ENCODE measurements around the gene SYTL2.
"Not testable (repeated sequence)": the region's sequence is repeated elsewhere in the genome, so short reads cannot be mapped to it uniquely, and the experiment has no call there.

SYTL2 gene

DNA sequence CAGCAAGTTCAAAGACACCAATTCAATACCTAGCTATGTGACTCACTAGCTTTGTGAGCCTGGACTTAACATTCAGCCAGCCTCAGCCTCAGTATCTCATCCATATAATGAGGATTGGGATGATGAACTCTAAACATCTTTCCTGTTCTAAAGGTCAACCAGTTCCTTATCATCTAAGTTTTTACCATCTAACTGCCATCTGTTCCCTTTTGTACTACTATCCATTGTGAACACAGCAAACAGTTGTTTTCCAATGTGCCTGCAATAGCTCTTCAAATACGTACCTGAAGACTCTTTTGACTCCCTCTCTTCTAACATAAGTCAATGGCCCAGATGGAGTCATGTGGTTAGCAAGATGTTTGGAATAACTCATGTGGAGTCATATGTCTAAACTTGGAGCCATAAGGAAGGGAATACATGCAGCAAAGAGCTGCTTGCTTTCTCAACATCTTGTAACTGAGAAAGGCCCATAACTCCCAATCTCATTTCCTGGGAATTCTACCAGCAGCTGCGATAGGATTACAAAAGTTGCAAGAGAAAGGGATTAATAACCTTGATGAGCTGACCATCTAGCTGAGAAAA lies 19.4 kb downstream of the SYTL2 start:
- no peak overlapping the region for H3K4me3 Mint-ChIP-seq
- no peak overlapping the region for H3K27ac Mint-ChIP-seq
- no peak for DNase-seq
- no peaks in the 10 kb centered on the region for H3K9me3 Mint-ChIP-seq
- no peaks in the 10 kb centered on the region for H3K36me3 Mint-ChIP-seq (ENCODE audit: low read depth)
- no peaks in the 10 kb centered on the region for H3K27me3 Mint-ChIP-seq
- peaks cover 46% of the 10 kb centered on the region for H3K4me1 Mint-ChIP-seq (ENCODE audit: low read depth)

- H3K36me3 Mint-ChIP-seq (ENCODE audit: low read depth) = no peaks in the 10 kb centered on the region
- H3K4me1 Mint-ChIP-seq (ENCODE audit: low read depth) = peaks cover 48% of the 10 kb centered on the region
- peak overlapping the region; percentile 30 for H3K27ac Mint-ChIP-seq
- no peaks in the 10 kb centered on the region for H3K27me3 Mint-ChIP-seq
- no peak overlapping the region for H3K4me3 Mint-ChIP-seq
- DNase-seq = no peak
- no peaks in the 10 kb centered on the region for H3K9me3 Mint-ChIP-seq
Observed at GRCh38 chr11:85787809-85788760, 22.9 kb downstream of the SYTL2 start.

GRCh38 chr11:85787168-85787567 lies 23.8 kb downstream of the SYTL2 start:
- no peak for DNase-seq
- peaks cover 5% of the 10 kb centered on the region for H3K36me3 Mint-ChIP-seq (ENCODE audit: low read depth)
- H3K4me3 Mint-ChIP-seq = no peak overlapping the region
- peaks cover 5% of the 10 kb centered on the region for H3K9me3 Mint-ChIP-seq
- no peaks in the 10 kb centered on the region for H3K27me3 Mint-ChIP-seq
- H3K4me1 Mint-ChIP-seq (ENCODE audit: low read depth) = peaks cover 55% of the 10 kb centered on the region
- peak overlapping the region; percentile 47 for H3K27ac Mint-ChIP-seq

DNA sequence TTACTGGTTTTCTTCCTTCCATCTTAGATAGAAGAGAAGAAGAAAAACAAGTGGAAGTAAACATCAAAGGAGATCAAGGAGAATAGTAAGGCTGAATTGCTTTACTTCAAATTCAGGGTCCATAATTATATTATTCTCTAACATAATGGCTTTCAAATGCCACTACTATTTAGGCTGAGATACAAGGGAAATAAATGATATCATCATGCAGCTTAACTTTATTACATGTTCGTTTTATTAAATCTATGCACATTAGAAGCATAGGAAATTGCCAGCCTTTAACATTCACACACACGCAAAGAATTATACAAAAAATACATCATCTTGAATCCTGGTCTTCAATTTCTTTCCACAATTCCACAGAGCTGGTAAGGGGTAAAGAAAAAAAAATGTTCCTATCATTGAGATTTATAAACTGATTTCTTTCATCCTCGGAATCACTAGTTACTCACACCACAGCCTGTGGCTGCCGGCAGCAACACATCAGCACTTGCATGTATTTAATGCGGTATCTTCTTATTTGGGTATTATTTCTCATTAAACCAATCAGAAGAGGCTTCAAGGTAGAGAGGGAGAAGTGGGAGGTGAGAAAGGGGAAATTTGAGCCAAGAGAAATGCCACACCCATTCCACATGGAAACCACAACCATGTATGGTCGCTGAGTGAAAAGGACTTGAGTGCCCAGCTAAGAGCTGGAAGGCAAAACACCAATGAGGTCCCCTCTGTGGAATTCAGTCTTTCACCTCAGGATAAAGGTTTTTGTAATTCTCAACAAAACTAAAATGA lies 26.3 kb downstream of the SYTL2 start:
- DNase-seq = no peak
- Mint-ChIP-seq H3K4me3 (no peak overlapping the region), H3K36me3 (ENCODE audit: low read depth) (peaks cover 5% of the 10 kb centered on the region), H3K27me3 (no peaks in the 10 kb centered on the region), H3K9me3 (peaks cover 5% of the 10 kb centered on the region), H3K27ac (no peak overlapping the region), H3K4me1 (ENCODE audit: low read depth) (peaks cover 64% of the 10 kb centered on the region)

DNA sequence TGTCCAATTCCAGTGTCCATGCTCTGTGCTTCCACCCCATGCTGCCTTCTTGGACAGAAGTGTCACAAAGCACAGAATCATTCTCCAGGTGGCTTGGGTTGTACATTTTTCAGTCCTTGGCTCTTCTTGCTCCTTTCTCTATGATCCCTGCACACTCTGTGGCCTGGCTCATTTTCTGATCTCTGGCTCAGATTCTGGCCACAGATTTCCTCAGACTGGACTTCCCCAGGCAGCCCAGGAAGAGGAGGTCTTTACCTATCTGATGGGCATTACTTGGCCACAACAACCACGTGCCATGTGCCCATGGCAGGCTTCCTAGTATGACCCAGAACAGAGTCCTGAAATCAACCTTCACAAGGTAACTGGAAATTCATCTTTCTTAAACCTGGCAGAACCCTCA lies 27.2 kb downstream of the SYTL2 start:
- Mint-ChIP-seq H3K27me3 (no peaks in the 10 kb centered on the region), H3K4me3 (no peak overlapping the region), H3K36me3 (ENCODE audit: low read depth) (peaks cover 5% of the 10 kb centered on the region), H3K4me1 (ENCODE audit: low read depth) (peaks cover 67% of the 10 kb centered on the region), H3K9me3 (peaks cover 5% of the 10 kb centered on the region), H3K27ac (no peak overlapping the region)
- DNase-seq = no peak

GRCh38 chr11:85780780-85781517 lies 30.0 kb downstream of the SYTL2 start:
- peak overlapping the region; percentile 94 for H3K27ac Mint-ChIP-seq
- H3K27me3 Mint-ChIP-seq; H3K36me3 Mint-ChIP-seq (ENCODE audit: low read depth); DNase-seq; H3K9me3 Mint-ChIP-seq: not testable (repeated sequence)
- H3K4me3 Mint-ChIP-seq = peak overlapping the region; percentile 3
- H3K4me1 Mint-ChIP-seq (ENCODE audit: low read depth) = peaks cover 61% of the 10 kb centered on the region

DNA sequence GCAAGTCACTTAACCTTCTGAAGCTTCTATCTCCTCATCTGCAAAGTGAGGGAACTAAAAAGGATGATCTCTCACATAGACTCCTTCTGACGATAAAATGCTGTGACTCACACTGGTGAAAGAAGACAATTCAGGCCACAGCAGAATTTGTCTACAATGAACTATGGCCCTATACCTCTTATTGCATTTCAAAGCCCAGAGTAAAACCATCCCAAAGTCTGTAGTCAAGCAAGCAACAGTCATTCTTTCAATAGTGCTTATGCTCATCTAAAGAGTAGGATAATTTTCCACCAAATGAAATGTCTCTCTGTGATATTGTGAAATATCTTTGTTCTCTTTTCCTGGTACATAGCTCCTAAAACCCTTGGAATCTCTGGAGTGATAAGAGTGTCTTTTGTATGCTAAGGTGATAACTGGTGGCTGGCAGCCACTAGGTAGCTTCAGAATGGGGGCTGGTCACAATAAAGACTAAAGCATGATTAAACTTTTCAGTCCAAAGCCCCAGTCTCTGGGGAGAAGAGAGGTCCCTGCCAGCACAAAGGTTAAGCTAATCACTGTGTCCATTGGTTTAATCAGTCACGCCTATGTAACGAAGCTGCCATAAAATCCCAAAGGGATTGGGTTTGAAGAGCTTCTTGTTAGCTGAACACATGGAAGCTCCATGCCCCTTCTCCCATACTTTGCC lies 30.8 kb downstream of the SYTL2 start:
- H3K4me1 Mint-ChIP-seq (ENCODE audit: low read depth) = peaks cover 58% of the 10 kb centered on the region
- DNase-seq = no peak
- peaks cover 6% of the 10 kb centered on the region for H3K36me3 Mint-ChIP-seq (ENCODE audit: low read depth)

DNA sequence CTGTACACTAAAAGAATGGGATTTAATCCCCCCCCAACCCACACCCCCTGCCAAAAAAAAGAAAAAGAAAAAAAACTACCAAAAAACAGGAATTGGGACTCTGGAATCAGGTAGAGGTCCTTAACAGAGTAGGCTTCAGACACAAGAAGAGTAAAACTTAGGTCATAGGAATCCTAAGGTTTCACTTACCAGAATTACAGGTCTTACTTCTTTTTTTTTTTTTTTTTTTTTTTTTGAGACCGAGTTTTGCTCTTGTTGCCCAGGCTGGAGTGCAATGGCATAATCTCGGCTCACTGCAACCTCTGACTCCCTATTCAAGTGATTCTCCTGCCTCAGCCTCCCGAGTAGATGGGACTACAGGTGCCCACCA lies 33.4 kb downstream of the SYTL2 start:
- not testable (repeated sequence) for H3K27me3 Mint-ChIP-seq; H3K9me3 Mint-ChIP-seq; DNase-seq; H3K27ac Mint-ChIP-seq; H3K4me3 Mint-ChIP-seq; H3K36me3 Mint-ChIP-seq (ENCODE audit: low read depth)
- peaks cover 61% of the 10 kb centered on the region for H3K4me1 Mint-ChIP-seq (ENCODE audit: low read depth)

More for the DNA sequence above, 30.8 kb downstream of the SYTL2 start:
- no peaks in the 10 kb centered on the region for H3K27me3 Mint-ChIP-seq
- no peak overlapping the region for H3K4me3 Mint-ChIP-seq
- peaks cover 11% of the 10 kb centered on the region for H3K9me3 Mint-ChIP-seq
- H3K27ac Mint-ChIP-seq = peak overlapping the region; percentile 94

GRCh38 chr11:85776951-85777602 lies 33.9 kb downstream of the SYTL2 start:
- peaks cover 1% of the 10 kb centered on the region for H3K36me3 Mint-ChIP-seq (ENCODE audit: low read depth)
- H3K4me3 Mint-ChIP-seq = no peak overlapping the region
- peaks cover 58% of the 10 kb centered on the region for H3K4me1 Mint-ChIP-seq (ENCODE audit: low read depth)

GRCh38 chr11:85774256-85775101 lies 36.5 kb downstream of the SYTL2 start:
- DNase-seq = no peak
- Mint-ChIP-seq H3K4me1 (ENCODE audit: low read depth) (peaks cover 51% of the 10 kb centered on the region), H3K36me3 (ENCODE audit: low read depth) (peaks cover 1% of the 10 kb centered on the region), H3K4me3 (no peak overlapping the region), H3K27ac (peak overlapping the region; percentile 61), H3K9me3 (peaks cover 5% of the 10 kb centered on the region), H3K27me3 (no peaks in the 10 kb centered on the region)

More at GRCh38 chr11:85776951-85777602, 33.9 kb downstream of the SYTL2 start:
- Mint-ChIP-seq H3K27me3 (no peaks in the 10 kb centered on the region), H3K9me3 (peaks cover 5% of the 10 kb centered on the region), H3K27ac (no peak overlapping the region)
- DNase-seq = no peak

GRCh38 chr11:85772695-85773094 lies 38.2 kb downstream of the SYTL2 start:
- H3K27ac Mint-ChIP-seq = no peak overlapping the region
- DNase-seq = no peak
- H3K9me3 Mint-ChIP-seq = peaks cover 5% of the 10 kb centered on the region
- H3K4me3 Mint-ChIP-seq = no peak overlapping the region
- peaks cover 1% of the 10 kb centered on the region for H3K36me3 Mint-ChIP-seq (ENCODE audit: low read depth)
- H3K27me3 Mint-ChIP-seq = no peaks in the 10 kb centered on the region
- peaks cover 63% of the 10 kb centered on the region for H3K4me1 Mint-ChIP-seq (ENCODE audit: low read depth)

DNA sequence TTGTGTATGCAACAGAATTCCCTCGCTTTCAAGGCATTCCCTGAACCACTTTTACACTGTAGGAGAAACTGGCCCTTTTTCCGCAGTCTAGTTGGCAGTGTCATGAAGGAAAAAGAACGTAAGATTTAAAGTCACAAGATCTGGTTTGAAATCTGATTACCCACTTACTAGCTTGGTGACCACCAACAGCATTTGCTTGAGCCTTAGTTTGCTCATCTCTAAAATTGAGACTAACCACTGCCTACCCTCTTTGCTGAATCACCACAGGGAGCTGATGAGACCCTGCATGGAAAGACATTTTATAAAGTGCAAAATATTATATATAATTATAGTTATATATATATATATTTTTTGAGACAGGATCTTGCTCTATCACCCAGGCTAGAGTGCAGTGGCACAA lies 39.4 kb downstream of the SYTL2 start:
- peaks cover 5% of the 10 kb centered on the region for H3K9me3 Mint-ChIP-seq
- H3K27me3 Mint-ChIP-seq = no peaks in the 10 kb centered on the region
- H3K4me3 Mint-ChIP-seq = no peak overlapping the region
- H3K36me3 Mint-ChIP-seq (ENCODE audit: low read depth) = peaks cover 1% of the 10 kb centered on the region
- no peak for DNase-seq
- H3K4me1 Mint-ChIP-seq (ENCODE audit: low read depth) = peaks cover 68% of the 10 kb centered on the region
- no peak overlapping the region for H3K27ac Mint-ChIP-seq

- no peaks in the 10 kb centered on the region for H3K27me3 Mint-ChIP-seq
Observed at GRCh38 chr11:85769771-85770170, 41.2 kb downstream of the SYTL2 start.

More at GRCh38 chr11:85769771-85770170, 41.2 kb downstream of the SYTL2 start:
- Mint-ChIP-seq H3K4me3 (no peak overlapping the region), H3K9me3 (no peaks in the 10 kb centered on the region), H3K27ac (no peak overlapping the region), H3K36me3 (ENCODE audit: low read depth) (no peaks in the 10 kb centered on the region), H3K4me1 (ENCODE audit: low read depth) (peaks cover 71% of the 10 kb centered on the region)
- no peak for DNase-seq

All from activated T-cell treated with anti-CD3 and anti-CD28 coated beads, Interleukin-2, amount 50 U/mL, for 24 hours (primary cell).